A549 (cell line): ENCODE measurements around the gene MINAR1. TPM values are rescaled to one million over a fixed set of nuclear protein-coding genes. Genes with fewer than 3 reads are reported as not detected.
A peak's percentile ranks its signal among the peaks of the same experiment; 100 is the strongest.

ENCODE experiments used
- ATAC-seq, 2 experiments: fragments of 200-7000 bp in 1 of 2; fragments of >200 bp in 1 of 2; cut with Nextera tagmentation in 1 of 2; cut with Tn5 transposase in 1 of 2; 3 replicates each; pipeline versions ENCODE4 v1.8.0 to v1.9.1; 2018 to 2020; ENCODE audit warnings: mild to moderate bottlenecking in 1 of 2, moderate library complexity in 1 of 2
- CTCF ChIA-PET: fragments of 300-600 bp; sonication (Branson Sonifier 250); formaldehyde crosslinking; extraction: SDS; loops from one replicate; lab custom pipeline; 2021; ENCODE audit warnings: antibody characterized with exemption, inconsistent platforms; lab: Yijun Ruan, JAX
- POLR2A ChIA-PET: fragments of 350-600 bp; formaldehyde crosslinking; extraction: SDS; loops from one replicate; lab custom pipeline; 2021; ENCODE audit warnings: antibody characterized with exemption, inconsistent platforms; lab: Yijun Ruan, JAX
- DNase-seq, 2 experiments: peaks; one replicate each; pipeline versions ENCODE4 v3.0.0 to v3.0.0-alpha.2; 2011 to 2016; ENCODE audit warnings: low read depth in 1 of 2, low spot score in 1 of 2
- FAIRE-seq: peaks from 2 replicates; lab custom pipeline; 2011; peaks lifted over from hg19 to GRCh38; lab: Jason Lieb, UNC
- H3K27ac ChIP-seq, 2 experiments: fragments of >200 bp; sonication (Bioruptor Twin); formaldehyde crosslinking; 3 replicates each; pipeline ENCODE4 v1.5.1; 2016 to 2017
- H3K4me1 ChIP-seq: fragments of >200 bp; sonication (Bioruptor Twin); formaldehyde crosslinking; 3 replicates; pipeline ENCODE4 v1.6.1; 2016
- H3K4me2 ChIP-seq: fragments of >200 bp; sonication (Bioruptor Twin); formaldehyde crosslinking; 3 replicates; pipeline ENCODE4 v1.6.1; 2016
- H3K4me3 ChIP-seq: fragments of >200 bp; sonication (Bioruptor Twin); formaldehyde crosslinking; 3 replicates; pipeline ENCODE4 v1.5.1; 2016
- H3K9me3 ChIP-seq: fragments of >200 bp; sonication (Bioruptor Twin); formaldehyde crosslinking; 3 replicates; pipeline ENCODE4 v1.6.1; 2016
- ATOH8 ChIP-seq: fragments of 250-450 bp; sonication (Bioruptor Pico); IDR thresholded peaks from 2 replicates; pipeline ENCODE4 v1.5.0; 2020; ENCODE audit warnings: low read depth, mild to moderate bottlenecking, moderate library complexity
- BCL3 ChIP-seq: fragments of >200 bp; sonication (Bioruptor Twin); formaldehyde crosslinking; IDR thresholded peaks from 3 replicates; pipeline ENCODE4 v1.6.1; 2016
- CBX8 ChIP-seq: fragments of 200-600 bp; sonication (generic); IDR thresholded peaks from 2 replicates; pipeline ENCODE4 v1.6.1; 2016
- CTCF ChIP-seq: fragments of >200 bp; sonication (Bioruptor Twin); formaldehyde crosslinking; IDR thresholded peaks from 3 replicates; pipeline ENCODE4 v1.5.1; 2016
- E2F6 ChIP-seq: IDR thresholded peaks from 2 replicates; pipeline ENCODE4 v1.6.1; 2012; ENCODE audit warnings: low read depth, borderline replicate concordance
- EP300 ChIP-seq, 2 experiments: fragments of >200 bp; sonication (Bioruptor Twin); formaldehyde crosslinking; IDR thresholded peaks; 2 replicates in 1 of 2; 3 replicates in 1 of 2; pipeline ENCODE4 v1.6.1; 2016 to 2017
- HMGXB4 ChIP-seq: fragments of 250-450 bp; sonication (Bioruptor Pico); IDR thresholded peaks from 2 replicates; pipeline ENCODE4 v1.5.0; 2021; ENCODE audit warnings: mild to moderate bottlenecking, moderate library complexity, borderline replicate concordance
- JUN ChIP-seq, 2 experiments: fragments of >200 bp; sonication (Bioruptor Twin); formaldehyde crosslinking; IDR thresholded peaks; 2 replicates in 1 of 2; 3 replicates in 1 of 2; pipeline ENCODE4 v1.6.1; 2016 to 2017
- KDM1A ChIP-seq: fragments of 200-600 bp; sonication (generic); IDR thresholded peaks from 2 replicates; pipeline ENCODE4 v1.6.1; 2016; ENCODE audit warnings: low read depth, mild to moderate bottlenecking
- MAFK ChIP-seq: fragments of 450-650 bp; IDR thresholded peaks from 2 replicates; pipeline ENCODE4 v1.6.1; 2014; ENCODE audit not compliant: partially characterized antibody
- NPAS2 ChIP-seq: fragments of 250-450 bp; sonication (Bioruptor Pico); IDR thresholded peaks from 2 replicates; pipeline ENCODE4 v1.8.0; 2022; ENCODE audit warnings: mild to moderate bottlenecking, moderate library complexity, borderline replicate concordance
- RAD21 ChIP-seq, 2 experiments: fragments of >200 bp in 1 of 2; sonication (Bioruptor Twin) in 1 of 2; formaldehyde crosslinking in 1 of 2; IDR thresholded peaks in 1 of 2; conservative IDR thresholded peaks in 1 of 2; 2 replicates in 1 of 2; 3 replicates in 1 of 2; pipeline ENCODE4 v1.6.1; 2012 to 2018; ENCODE audit warnings: inconsistent platforms in 1 of 2
- RCOR1 ChIP-seq: fragments of 150-350 bp; IDR thresholded peaks from 2 replicates; pipeline ENCODE4 v1.6.1; 2014; ENCODE audit warnings: antibody characterized with exemption, low read length, low read depth
- SMC3 ChIP-seq: fragments of >200 bp; sonication (Bioruptor Twin); formaldehyde crosslinking; IDR thresholded peaks from 3 replicates; pipeline ENCODE4 v1.6.1; 2018; ENCODE audit warnings: inconsistent platforms
- SREBF2 ChIP-seq: fragments of 450-650 bp; IDR thresholded peaks from 2 replicates; pipeline ENCODE4 v1.6.1; 2014; ENCODE audit warnings: mild to moderate bottlenecking, moderate library complexity
- TFCP2L1 ChIP-seq: fragments of 250-450 bp; sonication (Bioruptor Pico); IDR thresholded peaks from 2 replicates; pipeline ENCODE4 v1.5.0; 2021; ENCODE audit warnings: mild to moderate bottlenecking
- ZSCAN20 ChIP-seq: fragments of 250-450 bp; sonication (Bioruptor Pico); IDR thresholded peaks from 2 replicates; pipeline ENCODE4 v1.8.0; 2022; ENCODE audit warnings: mild to moderate bottlenecking, moderate library complexity
- WGBS: methylation state at CpG from one replicate; pipeline ENCODE4 v1.1.6; 2017; ENCODE audit errors: missing lambda C conversion rate; 5-methylcytosine and 5-hydroxymethylcytosine counted together
- polyA plus RNA-seq, 4 experiments: library from polyadenylated mRNA; depleted of rRNA in 3 of 4; stranded (reverse); fragments of >200 nt; fragmentation: RNase III in 1 of 4; extraction: RNeasy Plus Mini Kit Qiagen cat#74134 plus additional on column Dnase treatment in 1 of 4; gene quantifications; 2 replicates in 3 of 4; 3 replicates in 1 of 4; pipeline ENCODE4 v1.2.3, GENCODE V29; 2011 to 2017

Gene MINAR1
- polyA plus RNA-seq, 2 of the 4 experiments (the other 2 are of a cell fraction), result 0.87 to 0.88 TPM

- no peak for TF ChIP-seq ZSCAN20 (CRISPR knock-in tag)
- no peak for TF ChIP-seq EP300 (IDR thresholded peaks at IDR 0.05)
- TF ChIP-seq, all 56 proteins: peak for 0
- no peak for DNase-seq
- CTCF ChIA-PET, result interaction anchor here (0.6 to 4.4 kb wide), 8 partner anchors 19 to 405 kb away, joined by 3 to 23 read pairs (median 3); partner anchors contain the start of gene MINAR1
- POLR2A ChIA-PET, result no interaction called here
- Histone ChIP-seq H3K9me3 (peaks cover 6% of the 10 kb centered on the region), H3K4me2 (no peak overlapping the region), H3K4me3 (no peak overlapping the region), H3K27ac (no peak overlapping the region), H3K4me1 (no peaks in the 10 kb centered on the region)
- peak; percentile 30 to 44; a peak in 3 of 6 replicates for ATAC-seq
- WGBS, result 62% methylated on average over 13 of the region's 17 CpGs
- FAIRE-seq, result no peak
Measured at GRCh38 chr15:79451361-79451999, 19.3 kb downstream of the MINAR1 start.

GRCh38 chr15:79452244-79453051, 20.3 kb downstream of the MINAR1 start:
- 0 out of 6 replicates have a peak, but pooled peaks have one; percentile 18 to 19 for ATAC-seq
- 69% methylated on average over 4 of the region's 4 CpGs for WGBS
- CTCF ChIA-PET, result interaction anchor here (0.6 to 1.2 kb wide), 6 partner anchors 20 to 227 kb away, joined by 3 to 6 read pairs (median 3); partner anchors contain the start of gene MINAR1

More at GRCh38 chr15:79452244-79453051, 20.3 kb downstream of the MINAR1 start:
- H3K9me3 ChIP-seq, result no peaks in the 10 kb centered on the region
- DNase-seq, result no peak
- TF ChIP-seq CBX8 (no peak), SMC3 (no peak), EP300 (IDR thresholded peaks at IDR 0.05) (no peak), RCOR1 (no peak), SREBF2 (no peak), CTCF (no peak), HMGXB4 (CRISPR knock-in tag) (no peak), NPAS2 (CRISPR knock-in tag) (no peak), E2F6 (no peak), TFCP2L1 (CRISPR knock-in tag) (no peak), ATOH8 (CRISPR knock-in tag) (no peak), MAFK (no peak), RAD21 (conservative IDR thresholded peaks at IDR 0.05 in 1 of 2, IDR thresholded peaks at IDR 0.05 in 1 of 2) (no peak), JUN (IDR thresholded peaks at IDR 0.05) (no peak), KDM1A (no peak), BCL3 (no peak)
- H3K27ac ChIP-seq, result no peak overlapping the region
- H3K4me2 ChIP-seq, result no peak overlapping the region
- no peak for FAIRE-seq
- no peaks in the 10 kb centered on the region for H3K4me1 ChIP-seq
- POLR2A ChIA-PET, result no interaction called here
- H3K4me3 ChIP-seq, result no peak overlapping the region
